Activated naive CD4-positive, alpha-beta T cell treated with anti-CD3 and anti-CD28 coated beads, Interleukin-2, amount 50 U/mL, for 72 hours (primary cell): ENCODE results near the gene GTF2IRD1. TPM values are rescaled to one million over a fixed set of nuclear protein-coding genes. Genes with fewer than 3 reads are reported as not detected.

Experiments
- ATAC-seq, 2 donors: fragments of 150-1000 bp; cut with Tn5 transposase; 2 replicates each; pipeline ENCODE4 v1.10.0; 2021; ENCODE audit warnings: mild to moderate bottlenecking in 2 of 2, moderate library complexity in 2 of 2
- DNase-seq, 2 donors: peaks; one replicate each; pipeline ENCODE4 v3.0.0; 2021 to 2022; ENCODE audit warnings: low spot score in 2 of 2
- H3K27ac Mint-ChIP-seq, 2 donors: one replicate each; pipeline ENCODE4 v1.8.0; 2022; ENCODE audit warnings: mild to moderate bottlenecking in 2 of 2, mixed read lengths in 2 of 2
- H3K36me3 Mint-ChIP-seq, 2 donors: one replicate each; pipeline ENCODE4 v1.8.0; 2022; ENCODE audit warnings: mixed read lengths in 2 of 2
- H3K9me3 Mint-ChIP-seq, 2 donors: one replicate each; pipeline ENCODE4 v1.8.0; 2022; ENCODE audit warnings: mixed read lengths in 2 of 2
- total RNA-seq, 2 donors: library from RNA; stranded (reverse); gene quantifications; one replicate each; pipeline ENCODE4 v1.2.3, GENCODE V29; 2022

The GTF2IRD1 gene
- total RNA-seq, 2 donors from 2014 or later, result 1.7 to 6.4 TPM

GRCh38 chr7:74454021-74454924 is 567 bp downstream of the GTF2IRD1 start:
- Mint-ChIP-seq H3K9me3 (no peaks in the 10 kb centered on the region), H3K36me3 (no peaks in the 10 kb centered on the region), H3K27ac (no peak overlapping the region)
- DNase-seq, result peak in 1 of 2 donors; percentile 65
- no peak for ATAC-seq

- ATAC-seq, result no peak
- no peak for DNase-seq
- Mint-ChIP-seq H3K27ac (no peak overlapping the region), H3K36me3 (no peaks in the 10 kb centered on the region), H3K9me3 (no peaks in the 10 kb centered on the region)
These were observed 1.2 kb downstream of the GTF2IRD1 start for GRCh38 chr7:74454925-74455288.

GRCh38 chr7:74455291-74455804 is 1.6 kb downstream of the GTF2IRD1 start:
- Mint-ChIP-seq H3K36me3 (no peaks in the 10 kb centered on the region), H3K9me3 (no peaks in the 10 kb centered on the region), H3K27ac (no peak overlapping the region)
- no peak for ATAC-seq
- no peak for DNase-seq

- Mint-ChIP-seq H3K36me3 (no peaks in the 10 kb centered on the region), H3K9me3 (no peaks in the 10 kb centered on the region), H3K27ac (no peak overlapping the region)
- DNase-seq (no peak), ATAC-seq (no peak)
These were observed 2.2 kb downstream of the GTF2IRD1 start for GRCh38 chr7:74455928-74456327.

DNA sequence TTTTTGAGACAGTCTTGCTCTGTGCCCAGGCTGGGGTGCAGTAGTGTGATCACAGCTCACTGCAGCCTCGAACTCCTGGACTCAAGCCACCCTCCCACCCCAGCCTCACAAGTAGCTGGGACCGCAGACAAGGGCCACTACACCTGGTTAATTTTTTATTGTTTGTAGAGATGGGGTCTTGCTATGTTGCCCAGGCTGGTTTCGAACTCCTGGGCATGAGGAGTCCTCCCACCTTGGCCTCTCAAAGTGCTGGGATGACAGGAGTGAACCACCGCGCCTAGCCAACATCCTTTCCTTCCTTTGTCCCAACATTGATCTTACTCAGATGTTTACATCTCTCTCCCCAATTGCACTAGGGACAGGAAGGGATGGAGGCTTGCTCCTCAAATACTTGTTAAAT is 3.3 kb downstream of the GTF2IRD1 start:
- no peak overlapping the region for H3K27ac Mint-ChIP-seq
- no peaks in the 10 kb centered on the region for H3K9me3 Mint-ChIP-seq
- ATAC-seq (no peak), DNase-seq (no peak)
- H3K36me3 Mint-ChIP-seq, result no peaks in the 10 kb centered on the region

- no peak for ATAC-seq
- DNase-seq, result no peak
- H3K9me3 Mint-ChIP-seq, result no peaks in the 10 kb centered on the region
- H3K27ac Mint-ChIP-seq, result no peak overlapping the region
- no peaks in the 10 kb centered on the region for H3K36me3 Mint-ChIP-seq
These were observed 8.4 kb downstream of the GTF2IRD1 start for GRCh38 chr7:74461970-74462706.

- Mint-ChIP-seq H3K36me3 (no peaks in the 10 kb centered on the region), H3K9me3 (no peaks in the 10 kb centered on the region), H3K27ac (peak overlapping the region in 1 of 2 donors; percentile 46)
- DNase-seq (no peak), ATAC-seq (no peak)
These were observed 9.0 kb downstream of the GTF2IRD1 start for GRCh38 chr7:74462707-74463100.

DNA sequence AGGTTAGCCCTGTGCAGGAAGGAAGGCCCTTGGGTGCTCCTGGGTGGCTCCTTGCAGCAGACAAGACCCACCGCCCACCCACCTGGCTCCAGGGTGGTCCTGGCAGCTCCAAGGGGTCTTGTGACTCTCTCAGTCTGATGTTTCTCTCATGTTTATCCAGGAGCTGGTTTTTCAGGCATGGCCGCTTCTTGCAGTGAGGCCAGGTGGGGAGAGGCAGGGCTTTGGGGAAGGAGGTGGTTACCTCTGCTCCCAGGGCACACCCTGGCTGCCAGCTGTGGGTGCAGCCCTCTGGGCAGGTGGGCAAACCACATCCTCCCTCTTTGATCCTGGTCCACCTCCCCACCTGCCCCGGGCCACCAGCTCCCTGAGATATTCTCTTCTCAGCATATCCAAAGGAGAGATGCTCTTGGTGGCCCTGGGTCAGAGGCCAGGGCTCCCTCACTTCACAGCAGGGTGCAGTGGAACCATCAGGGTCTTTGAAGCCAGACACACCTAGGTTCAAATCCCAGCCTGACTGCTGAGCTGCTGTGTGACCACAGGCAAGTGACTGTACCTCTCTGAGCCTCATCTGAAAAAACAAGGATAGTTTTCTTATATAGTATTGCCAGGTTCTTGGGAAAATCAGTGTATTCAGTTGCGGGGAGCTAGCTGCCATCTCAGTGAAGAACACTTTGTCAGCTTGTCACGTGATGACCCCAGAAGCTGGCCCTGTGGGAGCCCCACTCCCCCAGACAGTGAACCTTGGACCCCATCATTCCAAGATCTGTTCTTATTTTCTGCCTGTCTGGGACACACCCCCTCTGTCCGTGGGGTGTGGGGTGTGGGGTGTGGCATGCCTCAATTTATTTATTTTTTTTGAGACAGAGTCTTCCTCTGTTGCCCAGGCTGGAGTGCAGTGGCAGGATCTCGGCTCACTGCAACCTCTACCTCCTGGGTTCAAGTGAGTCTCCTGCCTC is 11.5 kb downstream of the GTF2IRD1 start:
- H3K36me3 Mint-ChIP-seq, result no peaks in the 10 kb centered on the region
- H3K27ac Mint-ChIP-seq, result no peak overlapping the region
- no peak for ATAC-seq
- H3K9me3 Mint-ChIP-seq, result no peaks in the 10 kb centered on the region
- no peak for DNase-seq

DNA sequence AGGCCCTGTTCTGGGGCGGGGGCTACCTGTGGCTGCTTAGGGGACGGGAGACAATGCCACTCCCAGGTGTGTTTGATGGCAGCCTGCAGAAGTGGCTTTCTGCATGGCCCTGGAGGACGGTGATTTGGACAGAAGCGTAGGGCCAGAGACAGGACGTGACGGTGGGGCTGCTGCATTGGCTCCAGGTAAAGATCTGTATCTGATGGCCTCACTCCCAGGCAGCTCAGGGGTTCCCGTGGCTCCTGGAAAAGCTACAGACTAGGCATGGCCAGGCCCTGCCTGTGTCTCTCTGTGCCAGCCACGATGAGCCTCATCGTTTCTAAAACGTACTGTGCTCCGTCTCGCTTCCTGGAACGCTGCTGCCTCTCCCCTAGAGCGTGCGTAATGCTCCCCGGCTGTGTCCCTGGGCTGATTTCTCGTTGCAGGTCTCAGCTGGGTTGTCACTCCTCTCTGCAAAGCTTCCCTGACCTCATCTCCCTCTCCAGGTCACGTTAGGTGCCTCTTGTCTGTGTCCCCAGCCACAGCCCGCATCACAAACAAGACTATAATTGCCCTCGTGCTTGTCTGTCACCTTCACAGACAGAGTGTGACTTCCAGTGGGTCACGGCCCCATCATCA is 12.6 kb downstream of the GTF2IRD1 start:
- no peaks in the 10 kb centered on the region for H3K9me3 Mint-ChIP-seq
- no peak overlapping the region for H3K27ac Mint-ChIP-seq
- no peak for DNase-seq
- no peak for ATAC-seq
- H3K36me3 Mint-ChIP-seq, result no peaks in the 10 kb centered on the region

- H3K36me3 Mint-ChIP-seq, result no peaks in the 10 kb centered on the region
- ATAC-seq (no peak), DNase-seq (no peak)
- H3K9me3 Mint-ChIP-seq, result no peaks in the 10 kb centered on the region
- no peak overlapping the region for H3K27ac Mint-ChIP-seq
These were observed 14.2 kb downstream of the GTF2IRD1 start for GRCh38 chr7:74467876-74468275.

DNA sequence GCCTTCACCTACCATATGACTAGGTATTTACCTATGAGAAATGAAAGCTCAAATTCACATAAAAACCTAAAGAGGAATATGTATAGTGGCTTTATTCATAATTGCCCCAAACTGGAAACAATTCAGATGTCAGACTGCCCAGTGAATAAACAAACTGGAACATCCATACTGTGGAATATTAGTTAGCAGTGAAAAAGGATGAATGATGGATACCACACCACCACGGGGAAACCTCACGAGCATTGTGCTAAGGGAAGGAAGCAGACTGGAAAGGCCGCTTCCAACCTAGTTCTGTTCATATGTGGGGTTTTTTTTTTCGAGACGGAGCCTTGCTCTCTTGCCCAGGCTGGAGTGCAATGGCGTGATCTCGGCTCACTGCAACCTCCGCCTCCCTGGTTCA is 16.8 kb downstream of the GTF2IRD1 start:
- H3K27ac Mint-ChIP-seq, result no peak overlapping the region
- no peaks in the 10 kb centered on the region for H3K36me3 Mint-ChIP-seq
- H3K9me3 Mint-ChIP-seq, result no peaks in the 10 kb centered on the region
- ATAC-seq, result no peak
- no peak for DNase-seq

DNA sequence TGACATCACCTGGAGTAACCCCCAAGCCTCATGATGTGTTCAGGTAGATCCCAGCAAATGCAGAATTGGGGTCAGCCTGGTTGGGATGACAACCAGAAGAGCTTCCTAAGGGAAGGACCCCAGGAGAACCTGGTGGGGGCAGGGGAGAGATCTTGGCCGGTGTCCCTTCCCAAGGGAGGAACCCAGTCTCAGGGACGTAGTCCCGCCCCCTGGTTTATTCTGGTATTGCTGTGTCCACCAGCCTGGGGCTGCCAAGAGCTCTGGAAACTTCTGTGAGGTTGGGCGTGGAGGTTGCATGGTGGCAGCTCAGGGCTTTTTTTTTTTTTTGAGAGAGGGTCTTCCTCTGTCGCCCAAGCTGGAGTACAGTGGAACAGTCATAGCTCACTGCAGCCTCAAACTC is 19.4 kb downstream of the GTF2IRD1 start:
- Mint-ChIP-seq H3K27ac (no peak overlapping the region), H3K9me3 (no peaks in the 10 kb centered on the region), H3K36me3 (no peaks in the 10 kb centered on the region)
- no peak for ATAC-seq
- DNase-seq, result no peak

DNA sequence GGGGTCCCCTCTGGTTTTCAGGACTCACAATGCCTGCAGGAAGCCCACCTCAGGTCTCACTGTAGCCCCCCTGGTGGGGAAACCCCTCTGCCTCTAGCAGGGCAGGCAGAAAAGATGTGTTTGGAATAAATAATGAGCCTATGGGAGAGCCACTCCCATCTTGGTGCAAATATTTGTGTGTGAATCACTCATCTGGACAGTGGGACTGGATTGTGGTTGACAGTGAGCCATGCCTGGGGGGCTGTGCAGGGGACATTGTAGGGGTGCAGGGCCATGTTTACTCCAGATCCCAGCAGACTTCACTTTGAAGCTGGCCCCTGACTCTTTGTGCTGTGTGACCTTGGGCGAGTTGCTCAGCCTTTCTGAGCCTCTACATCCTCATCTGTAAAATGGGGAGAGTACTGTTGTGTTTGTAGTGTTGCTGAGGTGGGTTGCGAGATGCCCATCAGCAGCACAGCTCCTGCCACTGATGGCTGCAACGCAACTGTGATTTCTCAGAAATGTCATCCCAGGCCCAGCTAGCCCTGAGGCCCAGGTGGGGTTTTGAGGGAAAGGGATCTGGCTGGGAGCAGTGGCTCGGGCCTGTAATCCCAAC is 20.7 kb downstream of the GTF2IRD1 start:
- no peaks in the 10 kb centered on the region for H3K9me3 Mint-ChIP-seq
- no peaks in the 10 kb centered on the region for H3K36me3 Mint-ChIP-seq
- no peak overlapping the region for H3K27ac Mint-ChIP-seq
- ATAC-seq (no peak), DNase-seq (no peak)

- no peak overlapping the region for H3K27ac Mint-ChIP-seq
- ATAC-seq (no peak), DNase-seq (no peak)
- no peaks in the 10 kb centered on the region for H3K9me3 Mint-ChIP-seq
- no peaks in the 10 kb centered on the region for H3K36me3 Mint-ChIP-seq
These were observed 21.7 kb downstream of the GTF2IRD1 start for GRCh38 chr7:74475243-74475986.

DNA sequence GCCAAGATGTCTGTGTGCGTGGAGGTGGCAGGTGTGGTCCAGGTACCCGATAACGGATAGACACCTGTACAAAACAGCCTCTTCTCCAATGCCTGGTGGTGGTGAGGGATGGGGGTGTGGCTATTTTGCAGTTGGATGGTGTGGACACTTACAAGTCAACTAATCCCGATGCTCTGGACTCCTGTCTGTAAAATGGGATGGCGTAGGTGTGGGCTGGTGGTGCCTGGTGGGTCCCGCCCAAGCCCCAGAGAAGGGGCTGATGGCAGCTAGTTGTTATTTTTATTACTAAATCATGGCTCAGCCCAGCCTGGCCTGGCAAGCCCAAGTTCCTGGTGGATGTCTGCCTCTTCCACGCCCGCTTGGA is 22.3 kb downstream of the GTF2IRD1 start:
- H3K27ac Mint-ChIP-seq, result no peak overlapping the region
- no peaks in the 10 kb centered on the region for H3K9me3 Mint-ChIP-seq

More for the DNA sequence above, 22.3 kb downstream of the GTF2IRD1 start:
- ATAC-seq (no peak), DNase-seq (no peak)
- H3K36me3 Mint-ChIP-seq, result no peaks in the 10 kb centered on the region
